ENCODE results near the gene NPAS4. TPM values are rescaled to one million over a fixed set of nuclear protein-coding genes. Genes with fewer than 3 reads are reported as not detected.

NPAS4 gene
- polyA plus RNA-seq, 1 donor (not counting 4 experiments of a cell fraction or from before 2014, with no cell fraction given) = not detected

GRCh38 chr11:66472054-66472453, 51.2 kb downstream of the NPAS4 start:
- dilution Hi-C loops (cut with MboI; ENCODE audit: extremely low pct_ligation_motif_present, low sequenced_read_pairs) = no loop called here
- no peak for FAIRE-seq

GRCh38 chr11:66473167-66473566, 52.3 kb downstream of the NPAS4 start:
- peaks cover 7 to 13% of the 10 kb centered on the region in 2 experiments for H3K36me3 ChIP-seq (ENCODE audit: control insufficient read depth in 2 of 2, extremely low read depth in 1 of 2, insufficient read depth in 2 of 2, low read length in 2 of 2)

More at GRCh38 chr11:66472054-66472453, 51.2 kb downstream of the NPAS4 start:
- Histone ChIP-seq H3K9me1 (ENCODE audit: control insufficient read depth, extremely low read depth, insufficient read depth, low read length) (no peaks in the 10 kb centered on the region), H3K27me3 (ENCODE audit: control insufficient read depth, extremely low read depth, insufficient read depth, low read length) (no peaks in the 10 kb centered on the region), H3K27ac (ENCODE audit: control insufficient read depth, insufficient read depth, low read length) (no peak overlapping the region), H3K36me3 (ENCODE audit: control insufficient read depth in 2 of 2, extremely low read depth in 1 of 2, insufficient read depth in 2 of 2, low read length in 2 of 2) (peaks cover 7 to 13% of the 10 kb centered on the region in 2 experiments), H2AFZ (ENCODE audit: control insufficient read depth, low read length) (no peak overlapping the region), H3K9me3 (ENCODE audit: control insufficient read depth, low read depth, low read length) (no peaks in the 10 kb centered on the region), H4K20me1 (ENCODE audit: control insufficient read depth, extremely low read depth, insufficient read depth, low read length) (no peaks in the 10 kb centered on the region), H3K4me2 (ENCODE audit: control insufficient read depth, extremely low read depth, insufficient read depth, low read depth, low read length) (no peak overlapping the region), H3K4me3 (ENCODE audit: control insufficient read depth in 2 of 3, extremely low read depth in 1 of 3, insufficient read depth in 2 of 3, low read depth in 1 of 3, low read length in 3 of 3) (no peak overlapping the region), H3K79me2 (ENCODE audit: control insufficient read depth, insufficient read depth, low read length) (no peaks in the 10 kb centered on the region), H3K9ac (ENCODE audit: control insufficient read depth, extremely low read depth, insufficient read depth, low read length) (no peak overlapping the region), H3K4me1 (ENCODE audit: control insufficient read depth, extremely low read depth, insufficient read depth, low read length) (peaks cover 14% of the 10 kb centered on the region)
- DNase-seq (ENCODE audit: low read depth, low spot score) = no peak
- TF ChIP-seq EZH2 (IDR thresholded peaks at IDR 0.05; ENCODE audit: low read length) = no peak
- no peak for TF ChIP-seq CTCF (optimal IDR thresholded peaks at IDR 0.05 in 1 of 3, IDR thresholded peaks at IDR 0.05 in 1 of 3, conservative IDR thresholded peaks at IDR 0.05 in 1 of 3; ENCODE audit: extremely low read depth in 1 of 3, insufficient read depth in 2 of 3, low read length in 3 of 3)

More at GRCh38 chr11:66473167-66473566, 52.3 kb downstream of the NPAS4 start:
- peaks cover 7% of the 10 kb centered on the region for H3K4me1 ChIP-seq (ENCODE audit: control insufficient read depth, extremely low read depth, insufficient read depth, low read length)
- dilution Hi-C loops (cut with MboI; ENCODE audit: extremely low pct_ligation_motif_present, low sequenced_read_pairs) = no loop called here
- H3K27ac ChIP-seq (ENCODE audit: control insufficient read depth, insufficient read depth, low read length) = no peak overlapping the region
- H3K79me2 ChIP-seq (ENCODE audit: control insufficient read depth, insufficient read depth, low read length) = no peaks in the 10 kb centered on the region
- no peak overlapping the region for H2AFZ ChIP-seq (ENCODE audit: control insufficient read depth, low read length)
- H3K9ac ChIP-seq (ENCODE audit: control insufficient read depth, extremely low read depth, insufficient read depth, low read length) = no peak overlapping the region
- no peaks in the 10 kb centered on the region for H3K9me1 ChIP-seq (ENCODE audit: control insufficient read depth, extremely low read depth, insufficient read depth, low read length)
- no peak for DNase-seq (ENCODE audit: low read depth, low spot score)
- no peaks in the 10 kb centered on the region for H4K20me1 ChIP-seq (ENCODE audit: control insufficient read depth, extremely low read depth, insufficient read depth, low read length)
- no peak for TF ChIP-seq CTCF (optimal IDR thresholded peaks at IDR 0.05 in 1 of 3, IDR thresholded peaks at IDR 0.05 in 1 of 3, conservative IDR thresholded peaks at IDR 0.05 in 1 of 3; ENCODE audit: extremely low read depth in 1 of 3, insufficient read depth in 2 of 3, low read length in 3 of 3)
- no peaks in the 10 kb centered on the region for H3K27me3 ChIP-seq (ENCODE audit: control insufficient read depth, extremely low read depth, insufficient read depth, low read length)
- no peak overlapping the region for H3K4me3 ChIP-seq (ENCODE audit: control insufficient read depth in 2 of 3, extremely low read depth in 1 of 3, insufficient read depth in 2 of 3, low read depth in 1 of 3, low read length in 3 of 3)
- no peak overlapping the region for H3K4me2 ChIP-seq (ENCODE audit: control insufficient read depth, extremely low read depth, insufficient read depth, low read depth, low read length)
- FAIRE-seq = no peak
- no peaks in the 10 kb centered on the region for H3K9me3 ChIP-seq (ENCODE audit: control insufficient read depth, low read depth, low read length)
